Effector CD8-positive, alpha-beta T cell (primary cell): ENCODE data around the gene ACVR1.
A peak's percentile ranks its signal among the peaks of the same experiment; 100 is the strongest.

ENCODE experiments used
- DNase-seq: peaks from one replicate; lab custom pipeline; 2025; lab: John Stamatoyannopoulos, UW
- total RNA-seq, 4 experiments: gene quantifications; one replicate each; lab custom pipeline; 2026; lab: John Stamatoyannopoulos, UW

The ACVR1 gene
- total RNA-seq, result 15.6 to 23.7 (median 20.6) reads per million in 4 experiments

GRCh38 chr2:157876066-157876785 lies at the start of gene ACVR1:
ACVR1 (minus strand) TSS chr2:157876330; CDS start chr2:157799493, 76,837 bp downstream.
- peak; percentile 68 for DNase-seq

- no peak for DNase-seq
Measured at GRCh38 chr2:157925071-157925470, 48.9 kb upstream of the ACVR1 start.

- DNase-seq, result no peak
Measured at GRCh38 chr2:157923598-157924217, 47.6 kb upstream of the ACVR1 start.

- DNase-seq, result no peak
Measured at GRCh38 chr2:157922815-157923214, 46.7 kb upstream of the ACVR1 start.

DNA sequence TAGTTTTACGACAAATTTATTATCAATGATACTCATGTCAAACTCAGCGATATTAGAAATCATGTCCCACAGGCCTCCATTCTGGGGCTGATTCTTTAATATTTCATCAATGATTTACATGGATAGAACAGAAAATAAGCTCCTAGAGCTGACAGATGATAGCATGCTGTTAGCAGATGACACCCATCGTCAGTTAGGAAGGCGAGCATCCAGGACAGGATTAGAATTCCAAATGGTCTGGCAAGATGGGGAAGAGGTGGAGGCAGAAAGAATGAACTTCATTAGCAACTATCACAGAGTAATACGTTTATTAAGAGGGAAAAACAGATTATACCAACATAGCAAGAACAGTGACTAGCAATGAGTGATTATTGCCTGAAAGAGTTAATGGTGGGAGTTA lies 46.2 kb upstream of the ACVR1 start:
- DNase-seq, result no peak

- no peak for DNase-seq
Measured at GRCh38 chr2:157920736-157921135, 44.6 kb upstream of the ACVR1 start.

DNA sequence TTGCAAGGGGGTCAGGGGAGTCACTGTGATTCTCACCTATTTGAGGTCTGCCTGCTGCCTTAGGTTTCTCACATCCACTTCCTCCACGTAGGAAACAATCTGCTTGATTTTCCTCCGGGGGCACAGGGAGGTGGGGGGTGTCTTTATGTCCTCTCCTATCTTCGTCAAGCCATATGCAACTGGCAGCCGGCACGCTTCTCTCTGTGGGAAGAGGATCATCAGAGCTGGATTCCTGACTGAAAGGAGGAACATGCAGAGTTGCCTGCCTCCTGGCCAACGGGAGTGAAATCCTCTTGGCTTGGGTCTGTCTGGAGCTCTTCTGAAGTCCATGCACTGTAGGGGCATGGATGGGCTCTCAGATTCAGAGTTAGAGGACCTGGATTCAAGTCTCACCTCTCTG lies 43.1 kb upstream of the ACVR1 start:
- DNase-seq, result no peak

GRCh38 chr2:157918319-157918718 lies 42.2 kb upstream of the ACVR1 start:
- no peak for DNase-seq

DNA sequence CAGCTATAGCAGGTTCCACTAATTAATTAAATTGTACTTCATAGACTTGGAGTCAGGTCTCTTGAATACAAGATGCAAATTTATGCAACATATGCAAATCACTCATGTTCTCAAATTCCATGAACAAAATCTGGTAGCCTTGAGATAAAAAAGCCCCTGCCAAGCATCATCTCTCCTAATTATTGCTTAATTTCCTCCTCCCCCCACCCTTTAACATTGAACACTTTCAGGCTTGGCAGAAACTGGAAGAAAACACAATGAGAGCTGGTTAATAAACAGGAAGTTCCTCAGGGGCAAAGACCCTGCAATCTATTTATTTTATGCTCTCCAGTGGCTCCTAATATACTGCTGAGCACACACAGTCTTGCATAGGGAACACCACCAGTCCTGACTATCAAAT lies 35.6 kb upstream of the ACVR1 start:
- DNase-seq, result no peak

DNA sequence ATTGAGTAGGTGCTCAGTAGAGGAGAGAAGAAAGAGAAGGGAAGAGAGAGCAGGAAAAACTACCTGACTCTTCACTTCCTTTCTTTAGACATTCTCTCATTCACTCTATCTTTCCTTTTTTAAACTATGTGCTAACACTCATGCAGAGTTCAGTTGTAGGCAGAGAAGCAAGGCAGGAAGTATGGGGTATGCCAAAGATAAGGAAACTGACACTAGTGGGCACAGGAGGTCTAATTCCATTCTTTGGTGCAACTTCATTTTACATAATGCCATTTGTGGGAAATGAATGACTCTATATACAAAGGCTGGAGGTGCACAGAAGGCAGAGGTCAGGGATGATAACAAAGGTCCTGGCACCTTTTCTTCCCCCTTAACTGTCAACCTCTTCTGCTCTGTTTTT lies 35.1 kb upstream of the ACVR1 start:
- no peak for DNase-seq

GRCh38 chr2:157905092-157905491 lies 29.0 kb upstream of the ACVR1 start:
- DNase-seq, result no peak

DNA sequence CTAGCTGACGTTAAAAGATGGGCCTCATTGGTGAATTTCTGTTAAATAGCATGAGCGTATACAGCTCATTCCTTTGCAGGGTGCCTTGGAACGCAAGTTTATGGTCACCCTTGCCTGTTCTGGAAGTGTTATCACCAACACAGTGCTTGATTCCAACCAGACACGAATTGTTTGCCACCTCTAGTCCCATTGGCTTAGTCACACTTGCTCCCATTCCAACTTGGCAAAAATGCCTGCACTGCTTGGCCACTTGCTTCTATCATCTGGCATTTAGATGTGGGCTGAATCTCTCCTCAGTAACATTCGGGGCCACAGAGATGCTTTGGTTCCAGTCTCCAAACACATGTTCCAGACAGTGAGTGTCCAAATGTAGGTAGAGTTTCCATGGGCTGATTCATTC lies 27.5 kb upstream of the ACVR1 start:
- no peak for DNase-seq

- no peak for DNase-seq
Measured at GRCh38 chr2:157903151-157903550, 27.0 kb upstream of the ACVR1 start.

- no peak for DNase-seq
Measured at GRCh38 chr2:157902692-157903091, 26.6 kb upstream of the ACVR1 start.

- DNase-seq, result no peak
Measured at GRCh38 chr2:157901325-157901724, 25.2 kb upstream of the ACVR1 start.

- DNase-seq, result no peak
Measured at GRCh38 chr2:157900684-157901083, 24.6 kb upstream of the ACVR1 start.

DNA sequence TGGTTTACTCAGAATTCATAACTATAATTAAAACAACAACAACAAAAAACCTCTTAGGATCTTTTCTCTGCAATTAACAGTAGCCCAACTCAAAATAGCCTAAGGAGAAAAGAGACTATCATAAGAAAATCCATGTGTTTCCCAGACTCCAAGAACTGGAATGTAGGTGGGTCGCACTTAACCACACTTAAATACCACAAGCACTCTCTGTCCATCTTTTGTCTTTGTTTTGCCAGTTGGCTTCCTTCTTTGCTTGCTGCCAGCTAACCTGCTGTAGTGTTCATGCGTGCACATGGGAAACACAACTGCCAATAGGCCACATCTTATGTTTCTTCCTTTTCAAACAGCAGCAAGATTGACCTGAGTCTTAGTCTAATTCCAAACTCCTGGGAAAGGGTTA lies 24.1 kb upstream of the ACVR1 start:
- DNase-seq, result no peak

- DNase-seq, result no peak
Measured at GRCh38 chr2:157899125-157899839, 23.2 kb upstream of the ACVR1 start.

- no peak for DNase-seq
Measured at GRCh38 chr2:157898591-157898996, 22.5 kb upstream of the ACVR1 start.

- DNase-seq, result no peak
Measured at GRCh38 chr2:157897106-157897971, 21.2 kb upstream of the ACVR1 start.

- no peak for DNase-seq
Measured at GRCh38 chr2:157895531-157895930, 19.4 kb upstream of the ACVR1 start.
